ENCODE measurements around the gene PIAS1. TPM values are rescaled to one million over a fixed set of nuclear protein-coding genes. Genes with fewer than 3 reads are reported as not detected.

PIAS1 gene
- total RNA-seq, 2 experiments from 2014 or later: 44.1 to 59.0 TPM

GRCh38 chr15:68148039-68148438 lies 93.9 kb downstream of the PIAS1 start:
- Histone ChIP-seq H3K4me2 (ENCODE audit: low read length) (no peak overlapping the region), H3K36me3 (ENCODE audit: insufficient read depth, low read length) (peaks cover 62% of the 10 kb centered on the region), H3K79me2 (ENCODE audit: insufficient read depth, low read depth, low read length) (peaks cover 8% of the 10 kb centered on the region; the same call in 1 of the 2 replicates), H3K4me1 (ENCODE audit: insufficient read depth, low read length, poor library complexity, severe bottlenecking) (no peaks in the 10 kb centered on the region), H3K27ac (ENCODE audit: low read depth, low read length, poor library complexity, severe bottlenecking) (no peak overlapping the region), H4K20me1 (ENCODE audit: insufficient read depth, low read length) (no peaks in the 10 kb centered on the region), H3K4me3 (ENCODE audit: low read depth, low read length, poor library complexity, severe bottlenecking) (no peak overlapping the region), H3K9me3 (ENCODE audit: low read length) (no peaks in the 10 kb centered on the region), H2AFZ (ENCODE audit: low read length) (no peak overlapping the region), H3K9me2 (ENCODE audit: insufficient read depth, low read length) (no peaks in the 10 kb centered on the region)
- CTCF ChIA-PET (ENCODE audit: unreplicated experiment): no interaction called here
- no TSS peak for BruUV-seq (replicated peaks)
- POLR2A ChIA-PET: no interaction called here
- intact Hi-C loops (cut with micrococcal nuclease; ENCODE audit: unreplicated experiment): no loop called here
- DNase-seq (ENCODE audit: low spot score): no peak
- no peak for TF ChIP-seq EZH2phosphoT487 (IDR thresholded peaks at IDR 0.05; ENCODE audit: borderline replicate concordance, low read depth, low read length)
- TF ChIP-seq, protein P1, sequence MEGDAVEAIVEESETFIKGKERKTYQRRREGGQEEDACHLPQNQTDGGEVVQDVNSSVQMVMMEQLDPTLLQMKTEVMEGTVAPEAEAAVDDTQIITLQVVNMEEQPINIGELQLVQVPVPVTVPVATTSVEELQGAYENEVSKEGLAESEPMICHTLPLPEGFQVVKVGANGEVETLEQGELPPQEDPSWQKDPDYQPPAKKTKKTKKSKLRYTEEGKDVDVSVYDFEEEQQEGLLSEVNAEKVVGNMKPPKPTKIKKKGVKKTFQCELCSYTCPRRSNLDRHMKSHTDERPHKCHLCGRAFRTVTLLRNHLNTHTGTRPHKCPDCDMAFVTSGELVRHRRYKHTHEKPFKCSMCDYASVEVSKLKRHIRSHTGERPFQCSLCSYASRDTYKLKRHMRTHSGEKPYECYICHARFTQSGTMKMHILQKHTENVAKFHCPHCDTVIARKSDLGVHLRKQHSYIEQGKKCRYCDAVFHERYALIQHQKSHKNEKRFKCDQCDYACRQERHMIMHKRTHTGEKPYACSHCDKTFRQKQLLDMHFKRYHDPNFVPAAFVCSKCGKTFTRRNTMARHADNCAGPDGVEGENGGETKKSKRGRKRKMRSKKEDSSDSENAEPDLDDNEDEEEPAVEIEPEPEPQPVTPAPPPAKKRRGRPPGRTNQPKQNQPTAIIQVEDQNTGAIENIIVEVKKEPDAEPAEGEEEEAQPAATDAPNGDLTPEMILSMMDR (conservative IDR thresholded peaks at IDR 0.05; ENCODE audit: low read length): no peak

DNA sequence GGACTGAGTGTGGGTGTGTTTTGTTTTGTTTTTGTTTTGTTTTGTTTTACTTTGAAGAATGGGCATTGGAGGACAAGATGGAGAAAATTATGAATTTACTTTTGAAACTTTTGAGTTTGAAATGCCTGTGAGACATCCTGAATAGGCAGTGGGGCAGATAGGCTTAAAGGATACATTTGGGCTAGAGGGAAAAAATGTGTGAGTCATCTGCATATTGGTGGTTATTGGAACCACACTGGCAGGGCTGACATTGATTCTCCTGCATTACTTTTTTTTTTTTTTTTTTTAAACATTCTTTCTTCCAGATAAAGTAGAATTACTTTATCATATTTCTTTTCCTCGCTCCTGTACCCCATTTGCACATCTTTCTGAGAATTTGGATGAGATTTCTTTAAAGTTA lies 94.9 kb downstream of the PIAS1 start:
- intact Hi-C loops (cut with micrococcal nuclease; ENCODE audit: unreplicated experiment): no loop called here
- no TSS peak for BruUV-seq (replicated peaks)
- Histone ChIP-seq H3K9me2 (ENCODE audit: insufficient read depth, low read length) (no peaks in the 10 kb centered on the region), H3K4me1 (ENCODE audit: insufficient read depth, low read length, poor library complexity, severe bottlenecking) (no peaks in the 10 kb centered on the region), H3K36me3 (ENCODE audit: insufficient read depth, low read length) (peaks cover 67% of the 10 kb centered on the region), H3K27ac (ENCODE audit: low read depth, low read length, poor library complexity, severe bottlenecking) (no peak overlapping the region), H4K20me1 (ENCODE audit: insufficient read depth, low read length) (no peaks in the 10 kb centered on the region), H3K4me2 (ENCODE audit: low read length) (no peak overlapping the region), H3K4me3 (ENCODE audit: low read depth, low read length, poor library complexity, severe bottlenecking) (no peak overlapping the region), H2AFZ (ENCODE audit: low read length) (no peak overlapping the region), H3K79me2 (ENCODE audit: insufficient read depth, low read depth, low read length) (peaks cover 8% of the 10 kb centered on the region; the same call in 1 of the 2 replicates), H3K9me3 (ENCODE audit: low read length) (no peaks in the 10 kb centered on the region)
- ChIA-PET POLR2A (no interaction called here), CTCF (ENCODE audit: unreplicated experiment) (no interaction called here)
- no peak for TF ChIP-seq EZH2phosphoT487 (IDR thresholded peaks at IDR 0.05; ENCODE audit: borderline replicate concordance, low read depth, low read length)
- TF ChIP-seq, protein P1 (conservative IDR thresholded peaks at IDR 0.05; ENCODE audit: low read length): no peak
- DNase-seq (ENCODE audit: low spot score): no peak

- Histone ChIP-seq H3K9me3 (ENCODE audit: low read length) (no peaks in the 10 kb centered on the region), H4K20me1 (ENCODE audit: insufficient read depth, low read length) (no peaks in the 10 kb centered on the region), H3K79me2 (ENCODE audit: insufficient read depth, low read depth, low read length) (peaks cover 8% of the 10 kb centered on the region; the same call in 1 of the 2 replicates), H3K36me3 (ENCODE audit: insufficient read depth, low read length) (peaks cover 76% of the 10 kb centered on the region), H3K27ac (ENCODE audit: low read depth, low read length, poor library complexity, severe bottlenecking) (no peak overlapping the region), H3K9me2 (ENCODE audit: insufficient read depth, low read length) (no peaks in the 10 kb centered on the region), H2AFZ (ENCODE audit: low read length) (no peak overlapping the region), H3K4me1 (ENCODE audit: insufficient read depth, low read length, poor library complexity, severe bottlenecking) (no peaks in the 10 kb centered on the region), H3K4me2 (ENCODE audit: low read length) (no peak overlapping the region), H3K4me3 (ENCODE audit: low read depth, low read length, poor library complexity, severe bottlenecking) (no peak overlapping the region)
- BruUV-seq (replicated peaks): no TSS peak
- POLR2A ChIA-PET: interaction anchor here (0.7 to 0.9 kb wide), 2 partner anchors 8 to 26 kb away, joined by 3 read pairs; no protein-coding TSS in a partner anchor
- CTCF ChIA-PET (ENCODE audit: unreplicated experiment): no interaction called here
- intact Hi-C loops (cut with micrococcal nuclease; ENCODE audit: unreplicated experiment): no loop called here
- TF ChIP-seq EZH2phosphoT487 (IDR thresholded peaks at IDR 0.05; ENCODE audit: borderline replicate concordance, low read depth, low read length): no peak
- no peak for DNase-seq (ENCODE audit: low spot score)
Measured at GRCh38 chr15:68150187-68150586, 96.1 kb downstream of the PIAS1 start.
